HS-5 (cell line): ENCODE results near the gene SPEM3.
"Not testable (repeated sequence)": the region's sequence is repeated elsewhere in the genome, so short reads cannot be mapped to it uniquely, and the experiment has no call there.

Experiments used
- DNase-seq: peaks from one replicate; pipeline ENCODE4 v3.0.0-alpha.2; 2012; ENCODE audit warnings: low read depth

SPEM3 gene

GRCh38 chr17:7442142-7442541 lies 13.5 kb downstream of the SPEM3 start:
- DNase-seq, result no peak

- no peak for DNase-seq
These were observed 15.1 kb downstream of the SPEM3 start for GRCh38 chr17:7443499-7444485.

GRCh38 chr17:7444682-7445618 lies 16.3 kb downstream of the SPEM3 start, which contains the start of gene CHRNB1:
TSS of gene CHRNB1 (plus strand) at chr17:7445061. CDS start at chr17:7445128, 67 bp downstream.
- no peak for DNase-seq

DNA sequence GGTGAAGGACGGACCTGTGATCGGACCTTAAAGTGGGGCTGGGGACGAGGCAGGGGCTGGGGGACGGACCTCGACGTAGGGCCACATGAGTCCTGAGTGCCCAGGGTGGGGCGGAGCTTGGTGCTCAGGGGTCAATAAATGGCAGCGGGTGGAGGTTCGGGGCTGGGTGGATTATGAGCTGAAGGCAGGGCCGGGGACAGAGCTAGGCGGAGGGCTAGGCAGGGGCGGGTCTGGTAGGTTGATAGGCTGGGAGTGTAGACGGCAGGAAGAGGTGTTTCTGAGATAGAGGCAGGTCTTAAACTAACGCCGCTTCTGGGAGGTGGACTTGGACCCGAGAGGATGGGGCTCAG lies 16.9 kb downstream of the SPEM3 start:
- no peak for DNase-seq

DNA sequence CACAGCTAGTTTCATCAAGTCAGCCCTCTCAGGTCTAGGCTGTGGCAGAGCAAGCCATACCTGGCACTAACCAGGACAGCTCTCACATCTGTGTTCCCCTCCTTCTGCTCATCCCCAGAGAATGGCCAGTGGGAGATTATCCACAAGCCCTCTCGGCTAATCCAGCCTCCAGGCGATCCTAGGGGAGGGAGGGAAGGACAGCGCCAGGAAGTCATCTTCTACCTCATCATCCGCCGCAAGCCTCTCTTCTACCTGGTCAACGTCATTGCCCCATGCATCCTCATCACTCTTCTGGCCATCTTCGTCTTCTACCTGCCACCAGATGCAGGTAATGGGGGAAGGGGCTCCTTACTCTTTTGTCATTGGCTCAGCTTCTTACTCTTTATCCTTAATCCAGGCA lies 19.8 kb downstream of the SPEM3 start:
- DNase-seq, result no peak

DNA sequence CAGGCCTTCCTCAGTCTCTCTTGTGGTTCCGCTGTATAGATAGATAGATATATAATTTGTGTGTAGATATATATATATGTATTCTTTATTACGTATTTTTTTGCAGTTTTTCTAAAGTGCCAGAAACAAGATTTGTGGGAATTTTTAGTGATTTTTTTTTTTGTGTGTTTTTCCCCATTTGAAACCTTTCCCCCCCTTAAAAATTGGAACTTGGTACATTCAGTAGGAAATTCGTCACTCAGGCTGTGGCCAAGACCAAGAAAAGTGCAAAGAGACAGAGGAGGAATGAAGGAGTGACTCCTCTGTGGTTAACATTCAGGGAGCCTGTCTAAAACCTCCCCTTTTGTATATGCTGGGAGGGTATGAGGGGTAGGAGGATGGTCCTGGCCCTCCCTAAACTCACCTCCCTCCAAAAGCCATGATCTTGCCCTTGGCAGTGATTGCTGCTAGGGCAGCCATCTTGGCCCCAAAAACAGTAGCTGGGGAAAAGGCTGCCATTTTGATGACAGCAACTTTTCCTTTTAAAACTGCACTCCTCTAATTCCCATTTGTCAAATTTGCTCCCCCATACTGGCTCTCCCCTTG lies 31.4 kb downstream of the SPEM3 start:
- no peak for DNase-seq

DNA sequence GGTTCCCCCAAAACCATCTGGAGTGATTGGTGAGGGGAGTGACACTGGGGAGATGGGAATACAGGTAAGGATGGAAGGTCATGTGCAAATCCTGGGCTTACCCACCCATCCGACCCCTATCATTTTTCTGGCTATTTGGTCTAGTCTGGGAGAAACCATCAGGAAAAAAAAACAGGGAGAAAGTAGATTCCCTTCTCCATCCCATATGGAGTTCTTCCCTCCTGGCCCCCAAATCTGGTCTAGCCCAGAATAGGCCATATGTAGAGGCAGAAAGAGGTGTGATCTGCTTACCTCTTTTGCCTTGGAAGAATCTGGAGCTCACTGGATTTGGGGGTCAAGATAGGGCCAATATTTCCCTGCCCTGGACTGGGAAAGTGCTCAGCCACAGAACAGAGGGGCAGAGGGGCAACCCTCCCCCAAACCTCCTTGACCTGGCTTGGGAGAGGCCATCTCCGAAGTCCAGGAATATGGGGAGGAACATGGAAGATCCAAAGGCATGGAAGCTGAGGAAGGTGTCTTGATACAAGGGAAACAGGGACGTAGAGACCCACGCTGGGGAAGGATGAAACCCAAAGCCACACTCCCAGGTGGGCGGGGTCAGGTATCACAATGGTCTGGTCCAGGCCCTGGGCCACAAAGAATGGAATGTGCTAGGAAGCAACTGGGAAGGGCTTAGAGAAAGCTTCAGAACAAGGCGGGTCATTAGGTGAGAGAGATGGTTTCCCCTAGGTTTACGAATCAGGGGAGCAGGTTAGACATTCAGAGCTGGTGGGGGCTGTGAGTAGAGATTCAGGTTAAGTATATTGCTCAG lies 32.4 kb downstream of the SPEM3 start:
- no peak for DNase-seq

GRCh38 chr17:7462474-7463371 lies 34.1 kb downstream of the SPEM3 start:
- no peak for DNase-seq

DNA sequence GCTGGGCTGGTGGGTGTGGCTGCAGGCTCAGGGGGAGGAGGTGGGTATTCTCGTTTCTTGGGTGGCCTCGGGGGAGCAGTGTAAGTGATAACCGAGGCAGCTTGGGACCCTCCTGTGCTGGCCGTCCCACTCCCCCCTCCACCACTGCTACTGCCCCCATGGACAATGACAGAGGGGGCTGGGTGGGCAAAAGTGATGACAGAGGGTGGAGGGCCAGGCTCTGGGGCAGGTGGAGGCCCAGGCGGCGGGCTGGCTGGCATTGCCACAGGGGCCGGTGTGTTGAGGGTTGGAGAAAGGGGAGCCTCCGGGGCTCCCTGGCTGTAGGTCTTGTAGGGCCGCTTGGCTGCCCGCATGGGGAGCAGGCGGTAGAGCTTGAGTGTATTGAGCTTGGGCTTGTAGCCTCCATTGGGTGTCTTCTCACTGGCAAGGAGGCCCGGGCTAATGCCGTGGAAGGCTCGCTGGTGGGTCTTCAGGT lies 34.8 kb downstream of the SPEM3 start:
- no peak for DNase-seq

DNA sequence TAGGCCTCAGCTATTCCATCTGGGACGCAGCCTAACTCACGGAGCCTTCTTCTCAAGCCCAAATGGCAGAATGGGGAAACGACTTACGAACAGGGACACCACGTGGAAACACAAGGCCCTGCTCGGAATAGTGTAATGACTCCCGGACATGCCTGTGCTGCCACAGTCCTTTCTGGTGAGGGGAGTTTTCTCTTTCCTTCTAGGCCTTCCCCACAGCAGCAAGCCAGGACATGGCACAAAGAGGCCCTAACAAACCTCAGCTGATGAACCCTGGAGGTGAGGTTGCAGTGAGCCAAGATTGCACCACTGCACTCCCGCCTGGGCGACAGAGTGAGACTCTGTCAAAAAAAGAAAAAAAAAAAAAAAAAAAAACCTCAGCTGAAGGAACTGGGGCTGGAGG lies 35.4 kb downstream of the SPEM3 start:
- DNase-seq, result no peak

DNA sequence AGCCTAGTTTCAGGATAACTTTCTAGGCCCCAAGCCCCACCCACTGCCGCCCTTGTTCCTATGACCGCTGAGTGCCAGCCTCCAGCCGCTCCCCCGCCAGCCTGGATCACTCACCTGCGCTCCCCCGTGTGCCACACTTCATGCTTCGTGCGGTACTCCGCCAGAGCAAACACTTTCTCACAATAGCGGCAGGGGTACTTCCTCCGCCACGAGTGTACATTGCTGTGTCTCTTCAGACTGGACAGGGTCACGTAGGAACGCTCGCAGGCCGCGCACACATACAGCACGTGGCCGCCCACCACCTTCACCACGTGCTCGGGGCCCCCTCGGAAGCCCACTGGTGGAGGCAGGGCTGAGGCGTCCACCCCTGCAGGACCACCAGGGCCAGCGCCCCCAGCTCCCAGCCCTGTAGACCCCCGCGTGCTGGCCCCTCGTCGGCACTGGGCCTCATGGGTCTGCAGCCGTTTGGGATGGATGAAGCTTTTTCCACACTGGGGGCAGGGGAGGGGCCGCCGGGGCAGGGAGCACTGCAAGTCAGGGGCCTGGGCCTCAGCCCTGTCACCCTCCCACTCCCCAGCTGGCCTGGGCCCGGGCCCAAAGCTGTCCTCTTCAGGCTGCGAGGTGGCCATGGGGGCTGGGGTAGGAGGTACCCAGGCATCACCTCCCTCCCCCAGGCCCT lies 37.1 kb downstream of the SPEM3 start:
- no peak for DNase-seq

DNA sequence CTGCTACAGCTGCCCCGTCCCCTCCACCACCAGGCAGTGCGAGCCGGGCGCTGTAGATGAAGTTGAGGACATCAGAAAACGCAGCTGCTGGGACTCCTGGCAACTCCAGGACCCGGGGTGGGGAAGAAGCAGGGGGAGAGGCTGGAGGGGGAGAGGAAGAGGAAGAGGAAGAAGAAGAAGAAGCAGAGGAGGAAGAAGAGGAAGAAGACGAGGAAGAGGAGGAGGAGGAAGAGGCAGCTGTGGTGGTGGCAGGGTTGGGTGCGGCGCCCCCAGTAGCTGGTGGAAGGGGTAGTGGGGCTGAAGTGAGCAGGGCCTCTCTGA lies 37.6 kb downstream of the SPEM3 start:
- no peak for DNase-seq

DNA sequence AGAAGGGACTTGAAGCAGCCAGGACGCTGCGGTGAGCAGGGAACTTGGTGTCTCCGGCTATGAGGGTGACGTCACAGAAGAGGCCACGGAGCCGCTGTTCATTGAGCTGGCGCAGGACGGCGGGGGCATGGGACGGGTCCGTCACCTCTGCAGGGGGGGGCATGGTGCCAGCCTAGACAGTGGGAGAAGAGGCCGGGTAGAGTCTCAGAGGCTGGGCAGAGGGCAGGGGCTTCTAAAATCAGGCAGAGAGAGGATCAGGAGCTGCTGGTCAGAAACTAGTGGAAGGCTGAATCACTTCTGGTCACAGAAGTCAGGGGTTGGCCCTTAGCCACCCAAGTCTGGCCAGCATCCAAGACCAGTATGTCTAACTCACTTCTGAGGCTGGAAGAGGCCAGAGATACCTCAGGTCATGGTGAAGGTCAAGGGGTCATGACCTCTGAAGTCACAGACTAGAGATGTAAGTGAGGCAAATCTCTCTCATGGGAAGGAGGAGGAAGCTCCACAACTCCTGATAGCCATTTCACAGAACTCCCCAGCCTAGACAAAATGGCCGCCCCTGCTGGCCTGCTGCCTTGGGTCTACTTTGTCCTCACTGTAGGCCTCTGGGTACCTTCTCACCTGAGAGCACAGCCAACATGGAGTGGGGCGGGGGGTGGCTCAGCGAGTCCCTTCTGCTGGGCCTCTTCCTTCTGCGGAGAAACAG lies 38.1 kb downstream of the SPEM3 start:
- DNase-seq, result no peak

GRCh38 chr17:7467498-7467897 lies 38.8 kb downstream of the SPEM3 start:
- no peak for DNase-seq

DNA sequence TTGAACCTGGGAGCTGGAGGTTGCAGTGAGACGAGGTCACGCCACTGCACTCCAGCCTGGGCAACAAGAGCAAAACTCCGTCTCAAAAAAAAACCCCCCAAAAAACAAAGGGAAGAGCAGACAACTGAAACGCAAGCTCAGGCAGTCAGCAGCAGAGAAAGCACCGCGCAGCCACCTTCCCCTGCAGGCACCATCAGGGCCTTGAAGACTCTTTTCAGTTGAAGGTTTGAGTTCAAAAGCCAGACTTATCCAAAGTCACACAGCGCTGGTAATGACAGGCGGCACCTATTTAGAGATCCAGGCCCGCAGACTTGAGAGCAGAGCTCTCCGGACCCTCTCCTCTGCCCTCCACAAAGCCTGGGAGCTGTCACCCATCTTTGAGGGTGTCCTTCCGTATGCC lies 39.6 kb downstream of the SPEM3 start:
- DNase-seq, result no peak

- no peak for DNase-seq
These were observed 40.2 kb downstream of the SPEM3 start for GRCh38 chr17:7468804-7469389.

DNA sequence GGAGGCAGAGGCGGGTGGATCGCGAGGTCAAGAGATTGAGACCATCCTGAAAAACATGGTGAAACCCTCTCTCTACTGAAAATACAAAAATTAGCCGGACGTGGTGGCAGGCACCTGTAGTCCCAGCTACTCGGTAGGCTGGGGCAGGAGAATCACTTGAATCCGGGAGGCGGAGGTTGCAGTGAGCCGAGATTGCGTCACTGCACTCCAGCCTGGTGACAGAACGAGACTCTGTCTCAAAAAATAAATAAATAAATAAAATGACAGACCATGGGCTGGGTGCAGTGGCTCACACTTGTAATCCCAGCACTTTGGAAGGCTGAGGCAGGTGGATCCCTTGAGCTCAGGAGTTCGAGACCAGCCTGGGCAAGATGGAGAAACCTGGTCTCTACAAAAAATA lies 41.2 kb downstream of the SPEM3 start:
- DNase-seq, result not testable (repeated sequence)

GRCh38 chr17:7470457-7470973 lies 41.9 kb downstream of the SPEM3 start:
- DNase-seq, result not testable (repeated sequence)

GRCh38 chr17:7471729-7472128 lies 43.1 kb downstream of the SPEM3 start:
- no peak for DNase-seq
